GM19043 (cell line): ENCODE results near the gene PDC.
"Not testable (repeated sequence)": the region's sequence is repeated elsewhere in the genome, so short reads cannot be mapped to it uniquely, and the experiment has no call there.

Source experiments
- ATAC-seq: cut with Tn5 transposase; IDR thresholded peaks from one replicate; pipeline ENCODE4 v1.9.1; 2021; ENCODE audit warnings: low read depth; ENCODE audit not compliant: unreplicated experiment

The PDC gene

GRCh38 chr1:186404454-186405051 lies 56.4 kb downstream of the PDC start:
- ATAC-seq: peak; percentile 55

- ATAC-seq: no peak
These were observed 57.3 kb downstream of the PDC start for GRCh38 chr1:186403632-186404031.

GRCh38 chr1:186401446-186401845 lies 59.5 kb downstream of the PDC start:
- not testable (repeated sequence) for ATAC-seq
